HCT116 (cell line): Measurements from ENCODE around the gene RNU5B-1. TPM values are rescaled to one million over a fixed set of nuclear protein-coding genes. Genes with fewer than 3 reads are reported as not detected.

ENCODE experiments used
- ATAC-seq: fragments of 200-7000 bp; cut with Tn5 transposase; 2 replicates; pipeline ENCODE4 v1.9.1; 2020; ENCODE audit warnings: mild to moderate bottlenecking, moderate library complexity
- BruUV-seq: library from RNA; stranded (reverse); fragments of 400-500 nt; replicated peaks from 2 replicates; lab custom pipeline; 2021; lab: Mats Ljungman, UMichigan
- CTCF ChIA-PET: fragments of 300-600 bp; sonication (Branson Sonifier 250); formaldehyde crosslinking; loops from one replicate; lab custom pipeline; 2021; ENCODE audit warnings: antibody characterized with exemption; lab: Charles Lee
- POLR2A ChIA-PET: fragments of 300-600, 350-600 bp; sonication (Branson Sonifier 250); formaldehyde crosslinking; loops from one replicate; lab custom pipeline; 2021; ENCODE audit warnings: antibody characterized with exemption; lab: Charles Lee
- RAD21 ChIA-PET, 2 experiments: fragments of 300-600 bp; sonication (Branson Sonifier 250); formaldehyde crosslinking; loops; one replicate each; lab custom pipeline; 2023; ENCODE audit warnings: low total read pairs in 2 of 2; ENCODE audit not compliant: uncharacterized antibody in 2 of 2, unreplicated experiment in 2 of 2, low non-redundant PET in 1 of 2; lab: Charles Lee
- DNase-seq: peaks from one replicate; pipeline ENCODE4 v3.0.0-alpha.2; 2010; ENCODE audit warnings: low read depth, low spot score
- H2AFZ ChIP-seq: fragments of 200-600 bp; shearing (Covaris generic), sonication (generic); 2 replicates; pipeline ENCODE4 v1.6.1; 2017; ENCODE audit warnings: low read depth, mixed run types, mixed read lengths, antibody characterized with exemption, low read length; ENCODE audit not compliant: poor library complexity, severe bottlenecking
- H3K27ac ChIP-seq: 2 replicates; pipeline ENCODE4 v1.5.1; 2012; ENCODE audit warnings: low read depth, low read length
- H3K27me3 ChIP-seq: fragments of 200-600 bp; sonication (generic); 2 replicates; pipeline ENCODE4 v1.6.1; 2016; ENCODE audit warnings: mixed run types, low read length, mixed read lengths; ENCODE audit not compliant: insufficient read depth
- H3K36me3 ChIP-seq, 2 experiments: fragments of 200-500 bp in 1 of 2; fragments of 200-600 bp in 1 of 2; sonication (Bioruptor generic) in 1 of 2; sonication (generic) in 1 of 2; 2 replicates each; pipeline versions ENCODE4 v1.5.1 to v1.6.1; 2014 to 2016; ENCODE audit warnings: low read length in 2 of 2, inconsistent platforms in 1 of 2, mixed read lengths in 1 of 2, mixed run types in 1 of 2; ENCODE audit not compliant: insufficient read depth in 2 of 2, control insufficient read depth in 1 of 2
- H3K4me1 ChIP-seq, 2 experiments: fragments of 200-600 bp in 1 of 2; sonication (generic) in 1 of 2; 2 replicates each; pipeline versions ENCODE4 v1.5.1 to v1.6.1; 2012 to 2017; ENCODE audit warnings: low read length in 2 of 2, inconsistent platforms in 1 of 2, mild to moderate bottlenecking in 1 of 2, mixed read lengths in 1 of 2, mixed run types in 1 of 2, moderate library complexity in 1 of 2; ENCODE audit not compliant: insufficient read depth in 2 of 2, control insufficient read depth in 1 of 2
- H3K4me2 ChIP-seq: fragments of 200-600 bp; sonication (generic); 2 replicates; pipeline ENCODE4 v1.6.1; 2017; ENCODE audit warnings: mixed run types, low read length, mixed read lengths
- H3K4me3 ChIP-seq, 2 experiments: fragments of 200-600 bp in 1 of 2; sonication (generic) in 1 of 2; replicated peaks in 1 of 2; 2 replicates each; pipeline ENCODE4 v1.5.1; 2011 to 2016; ENCODE audit warnings: low read length in 2 of 2, control low read depth in 1 of 2, low read depth in 1 of 2, mild to moderate bottlenecking in 1 of 2, mixed read lengths in 1 of 2, mixed run types in 1 of 2
- H3K79me2 ChIP-seq: fragments of 200-600 bp; sonication (generic); 2 replicates; pipeline ENCODE4 v1.6.1; 2017; ENCODE audit warnings: mild to moderate bottlenecking, mixed run types, low read length, moderate library complexity, mixed read lengths; ENCODE audit not compliant: insufficient read depth
- H3K9ac ChIP-seq: fragments of 200-600 bp; sonication (generic); 2 replicates; pipeline ENCODE4 v1.6.1; 2016; ENCODE audit warnings: low read length, mixed read lengths
- H3K9me2 ChIP-seq: fragments of 200-600 bp; sonication (generic), shearing (Covaris generic); 2 replicates; pipeline ENCODE4 v1.6.1; 2017; ENCODE audit warnings: mixed run types, mild to moderate bottlenecking, moderate library complexity; ENCODE audit not compliant: insufficient read depth
- H3K9me3 ChIP-seq, 2 experiments: fragments of 200-500 bp in 1 of 2; fragments of 200-600 bp in 1 of 2; sonication (Bioruptor generic) in 1 of 2; sonication (generic) in 1 of 2; 2 replicates each; pipeline ENCODE4 v1.6.1; 2014 to 2017; ENCODE audit warnings: low read length in 2 of 2, mixed read lengths in 2 of 2, inconsistent platforms in 1 of 2, low read depth in 1 of 2, mild to moderate bottlenecking in 1 of 2, mixed run types in 1 of 2, moderate library complexity in 1 of 2; ENCODE audit not compliant: control insufficient read depth in 1 of 2, insufficient read depth in 1 of 2
- H4K20me1 ChIP-seq: fragments of 200-600 bp; sonication (generic), shearing (Covaris generic); 2 replicates; pipeline ENCODE4 v1.6.1; 2017; ENCODE audit warnings: mixed run types, mild to moderate bottlenecking, moderate library complexity; ENCODE audit not compliant: insufficient read depth
- CBX3 ChIP-seq: IDR thresholded peaks from 2 replicates; pipeline ENCODE4 v1.6.1; 2012; ENCODE audit warnings: low read depth
- CEBPB ChIP-seq: IDR thresholded peaks from 2 replicates; pipeline ENCODE4 v1.6.1; 2012; ENCODE audit warnings: low read depth
- CTCF ChIP-seq, 3 experiments: fragments of 200-600 bp in 1 of 3; sonication (generic) in 1 of 3; IDR thresholded peaks in 2 of 3; conservative IDR thresholded peaks in 1 of 3; 2 replicates each; pipeline ENCODE4 v1.5.1; 2012 to 2017; ENCODE audit warnings: low read depth in 2 of 3, low read length in 2 of 3, antibody characterized with exemption in 1 of 3, borderline replicate concordance in 1 of 3, control low read depth in 1 of 3, mild to moderate bottlenecking in 1 of 3, mixed read lengths in 1 of 3, mixed run types in 1 of 3, moderate library complexity in 1 of 3; ENCODE audit not compliant: insufficient read depth in 1 of 3
- ELF1 ChIP-seq: IDR thresholded peaks from 2 replicates; pipeline ENCODE4 v1.6.1; 2012; ENCODE audit warnings: low read depth, borderline replicate concordance
- POLR2A ChIP-seq: IDR thresholded peaks from 2 replicates; pipeline ENCODE4 v1.7.0; 2011; ENCODE audit warnings: borderline replicate concordance; ENCODE audit not compliant: insufficient read depth, insufficient read length; ENCODE audit errors: extremely low read depth
- RAD21 ChIP-seq: IDR thresholded peaks from 2 replicates; pipeline ENCODE4 v1.6.1; 2012; ENCODE audit warnings: low read depth, mild to moderate bottlenecking
- SP1 ChIP-seq: IDR thresholded peaks from 2 replicates; pipeline ENCODE4 v1.6.1; 2012; ENCODE audit warnings: low read depth
- YY1 ChIP-seq: IDR thresholded peaks from 2 replicates; pipeline ENCODE4 v1.6.1; 2011; ENCODE audit warnings: low read length, low read depth, moderate library complexity, mild to moderate bottlenecking; ENCODE audit not compliant: insufficient replicate concordance; ENCODE audit errors: extremely low read depth
- ZBTB33 ChIP-seq: IDR thresholded peaks from 2 replicates; pipeline ENCODE4 v1.6.1; 2011; ENCODE audit warnings: mild to moderate bottlenecking, low read length, moderate library complexity; ENCODE audit not compliant: insufficient replicate concordance; ENCODE audit errors: extremely low read depth
- ZFX ChIP-seq: fragments of 450-650 bp; IDR thresholded peaks from 2 replicates; pipeline ENCODE4 v1.6.1; 2017
- ZNF274 ChIP-seq: fragments of 200-500 bp; sonication (Bioruptor generic); IDR thresholded peaks from 2 replicates; pipeline ENCODE4 v1.6.1; 2014; ENCODE audit warnings: mild to moderate bottlenecking, low read depth, low read length, inconsistent platforms
- intact Hi-C: fragments of 100-400 bp; cut with micrococcal nuclease; formaldehyde crosslinking; loops from 2 replicates; pipeline ENCODE4 v1.10.0; 2022
- total RNA-seq: library from RNA; stranded (reverse); gene quantifications from one replicate; pipeline ENCODE4 v1.2.1, GENCODE V29; 2021; ENCODE audit not compliant: unreplicated experiment
- TF ChIP-seq, protein P1 (sequence below): IDR thresholded peaks from 2 replicates; pipeline ENCODE4 v1.6.1; 2012
- TF ChIP-seq, protein P2 (sequence below): IDR thresholded peaks from 2 replicates; pipeline ENCODE4 v1.6.1; 2012

Gene RNU5B-1
- total RNA-seq, 1 experiment from 2014 or later: not detected

GRCh38 chr15:65343374-65343981 lies 39.0 kb downstream of the RNU5B-1 start:
- 0 out of 4 replicates have a peak, but pooled peaks cover 0 to 4% of the 10 kb centered on the region in 2 experiments for H3K4me1 ChIP-seq
- H3K9me3 ChIP-seq: no peaks in the 10 kb centered on the region
- H4K20me1 ChIP-seq: no peaks in the 10 kb centered on the region
- H3K27ac ChIP-seq: no peak overlapping the region
- no peaks in the 10 kb centered on the region for H3K9me2 ChIP-seq
- POLR2A ChIA-PET: no interaction called here
- ATAC-seq: no peak
- H2AFZ ChIP-seq: no peak overlapping the region
- BruUV-seq: no TSS peak
- DNase-seq: no peak
- no peaks in the 10 kb centered on the region for H3K27me3 ChIP-seq
- RAD21 ChIA-PET: no interaction called here
- H3K36me3 ChIP-seq: no peaks in the 10 kb centered on the region
- TF ChIP-seq, protein P1, sequence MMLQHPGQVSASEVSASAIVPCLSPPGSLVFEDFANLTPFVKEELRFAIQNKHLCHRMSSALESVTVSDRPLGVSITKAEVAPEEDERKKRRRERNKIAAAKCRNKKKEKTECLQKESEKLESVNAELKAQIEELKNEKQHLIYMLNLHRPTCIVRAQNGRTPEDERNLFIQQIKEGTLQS: no peak
- TF ChIP-seq ZNF274 (no peak), CBX3 (no peak), POLR2A (no peak), SP1 (no peak), ELF1 (no peak)
- TF ChIP-seq, protein P2, sequence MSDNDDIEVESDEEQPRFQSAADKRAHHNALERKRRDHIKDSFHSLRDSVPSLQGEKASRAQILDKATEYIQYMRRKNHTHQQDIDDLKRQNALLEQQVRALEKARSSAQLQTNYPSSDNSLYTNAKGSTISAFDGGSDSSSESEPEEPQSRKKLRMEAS: no peak
- H3K4me2 ChIP-seq: no peak overlapping the region
- H3K4me3 ChIP-seq: no peak overlapping the region
- intact Hi-C loops: no loop called here
- CTCF ChIA-PET: no interaction called here
- no peaks in the 10 kb centered on the region for H3K79me2 ChIP-seq
- H3K9ac ChIP-seq: no peak overlapping the region

DNA sequence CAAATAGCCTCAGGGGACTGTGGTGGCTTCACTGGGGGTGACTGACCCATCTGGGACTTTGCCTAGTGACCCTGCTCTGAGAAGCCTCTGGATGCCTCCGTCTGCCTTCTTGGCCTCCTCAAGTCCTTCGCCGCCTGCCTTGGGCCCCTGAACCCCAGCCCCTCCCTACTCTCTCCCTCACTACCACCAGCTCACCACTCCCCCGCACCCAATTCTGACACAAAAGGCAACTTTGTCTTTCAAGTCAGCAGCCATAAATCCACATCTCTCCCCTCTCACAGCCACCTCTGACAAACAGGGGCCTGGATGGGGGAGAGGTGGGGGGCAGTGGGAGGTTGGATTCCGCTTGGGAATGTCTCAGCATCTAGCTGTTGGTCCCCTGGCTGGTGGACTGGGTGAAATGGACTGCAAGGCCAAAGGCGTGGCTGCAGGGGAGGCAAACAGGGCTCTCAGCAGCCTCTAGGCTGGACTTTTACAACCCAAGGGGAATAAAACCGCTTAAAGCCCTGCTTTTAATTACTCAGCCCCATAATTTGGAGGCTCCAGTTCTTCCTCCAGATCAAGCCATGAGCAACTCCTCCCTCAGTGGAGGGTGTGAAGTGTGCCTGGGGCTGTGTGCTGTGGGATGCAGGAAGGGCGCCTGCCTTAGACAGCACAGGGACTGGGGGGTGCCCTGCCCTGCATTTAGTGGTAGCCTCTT lies 39.9 kb downstream of the RNU5B-1 start:
- intact Hi-C loops: no loop called here
- H3K9ac ChIP-seq: no peak overlapping the region
- H2AFZ ChIP-seq: no peak overlapping the region
- H3K27me3 ChIP-seq: no peaks in the 10 kb centered on the region
- no peak overlapping the region for H3K4me3 ChIP-seq
- no peaks in the 10 kb centered on the region for H3K9me3 ChIP-seq
- no peak for TF ChIP-seq CEBPB
- no peak for TF ChIP-seq CBX3
- no peak for TF ChIP-seq YY1
- TF ChIP-seq RAD21: no peak
- TF ChIP-seq SP1: no peak
- no peak for TF ChIP-seq CTCF (IDR thresholded peaks at IDR 0.05 in 2 of 3, conservative IDR thresholded peaks at IDR 0.05 in 1 of 3; ENCODE audit: borderline replicate concordance in 1 of 3, insufficient read depth in 1 of 3, low read depth in 2 of 3, low read length in 2 of 3)
- no peak for TF ChIP-seq ZBTB33
- TF ChIP-seq ZFX: no peak
- TF ChIP-seq, protein P2: no peak
- ATAC-seq (no peak), DNase-seq (no peak)
- no peaks in the 10 kb centered on the region for H3K36me3 ChIP-seq
- H3K9me2 ChIP-seq: no peaks in the 10 kb centered on the region
- no TSS peak for BruUV-seq
- ChIA-PET RAD21 (no interaction called here), POLR2A (no interaction called here), CTCF (no interaction called here)
- H3K27ac ChIP-seq: no peak overlapping the region
- no peaks in the 10 kb centered on the region for H3K79me2 ChIP-seq
- no peaks in the 10 kb centered on the region for H4K20me1 ChIP-seq
- no peak overlapping the region for H3K4me2 ChIP-seq
- H3K4me1 ChIP-seq: 0 out of 4 replicates have a peak, but pooled peaks cover 0 to 4% of the 10 kb centered on the region in 2 experiments
